HL-60 (cell line): ENCODE measurements around the gene WDFY1.

ENCODE experiments used
- DNase-seq, 2 experiments: peaks; one replicate each; pipeline ENCODE4 v3.0.0-alpha.2; 2010 to 2020; ENCODE audit warnings: low read depth in 1 of 2, low spot score in 1 of 2
- H3K27ac ChIP-seq: fragments of 250-450 bp; sonication (Bioruptor Pico); replicated peaks from 2 replicates; pipeline ENCODE4 v1.5.1; 2020; ENCODE audit warnings: mild to moderate bottlenecking, moderate library complexity
- H3K27me3 ChIP-seq: fragments of 250-450 bp; sonication (Bioruptor Pico); 2 replicates; pipeline ENCODE4 v1.5.1; 2021; ENCODE audit warnings: mild to moderate bottlenecking, moderate library complexity; ENCODE audit not compliant: insufficient read depth, poor library complexity, severe bottlenecking
- H3K4me3 ChIP-seq: replicated peaks from 2 replicates; pipeline ENCODE4 v1.5.1; 2011; ENCODE audit warnings: mild to moderate bottlenecking, control low read depth, low read length; ENCODE audit not compliant: insufficient read depth
- GABPA ChIP-seq: IDR thresholded peaks from 2 replicates; pipeline ENCODE4 v1.6.1; 2012; ENCODE audit warnings: low read depth
- POLR2AphosphoS5 ChIP-seq: IDR thresholded peaks from 2 replicates; pipeline ENCODE4 v1.6.1; 2012; ENCODE audit warnings: low read depth
- SPI1 ChIP-seq: IDR thresholded peaks from 2 replicates; pipeline ENCODE4 v1.6.1; 2012; ENCODE audit warnings: low read depth, mild to moderate bottlenecking, borderline replicate concordance
- TF ChIP-seq, protein P1 (sequence below): IDR thresholded peaks from 2 replicates; pipeline ENCODE4 v1.6.1; 2012; ENCODE audit warnings: low read depth; ENCODE audit not compliant: insufficient replicate concordance
- TF ChIP-seq, protein P2 (sequence below): IDR thresholded peaks from one replicate; pipeline ENCODE4 v1.5.1; 2011; ENCODE audit warnings: low read length, control low read depth, inconsistent platforms; ENCODE audit not compliant: insufficient read depth

The WDFY1 gene

DNA sequence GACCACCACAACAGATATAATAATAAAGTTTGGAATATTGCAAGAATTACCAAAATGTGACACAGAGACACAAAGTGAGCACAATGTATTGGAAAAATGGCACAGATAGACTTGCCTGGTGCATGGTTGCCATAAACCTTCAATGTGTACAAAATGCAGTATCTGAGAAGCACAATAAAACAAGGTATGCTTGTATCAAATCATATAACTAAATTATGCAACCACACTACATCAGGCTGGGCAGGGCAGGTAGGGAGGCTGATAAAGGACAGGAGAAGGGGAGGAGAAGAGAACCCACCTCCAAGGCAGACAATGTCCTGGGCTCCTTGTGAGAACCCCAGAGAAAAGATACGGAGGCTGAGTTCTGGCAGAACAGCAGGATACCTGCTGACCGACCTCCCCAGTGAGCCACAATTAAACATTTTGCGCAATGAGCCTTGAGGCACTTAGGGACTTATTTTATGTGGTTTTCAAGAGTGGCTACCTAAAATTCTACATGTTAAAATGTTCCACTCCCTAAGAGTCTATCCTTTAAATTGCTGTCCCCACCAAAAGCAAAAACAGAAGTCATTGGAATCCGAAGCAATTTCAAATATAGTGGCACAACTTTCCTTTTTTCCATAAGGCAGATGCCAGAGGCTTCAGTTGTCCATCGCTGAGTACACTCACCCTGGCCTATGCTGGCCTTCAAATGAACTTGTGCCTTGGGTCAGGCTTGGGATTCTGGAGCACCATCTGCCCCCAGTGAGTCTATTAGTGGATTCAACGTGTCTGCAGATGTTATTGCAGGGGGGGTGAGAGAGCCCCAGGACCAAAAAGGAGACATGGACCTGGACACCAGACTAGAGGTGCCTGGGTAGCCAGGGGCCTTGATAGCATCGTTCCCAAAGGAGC lies 16.8 kb downstream of the WDFY1 start:
- Histone ChIP-seq H3K27ac (no peak overlapping the region), H3K4me3 (no peak overlapping the region)
- TF ChIP-seq SPI1 (no peak), POLR2AphosphoS5 (no peak), GABPA (no peak)
- TF ChIP-seq, protein P1, sequence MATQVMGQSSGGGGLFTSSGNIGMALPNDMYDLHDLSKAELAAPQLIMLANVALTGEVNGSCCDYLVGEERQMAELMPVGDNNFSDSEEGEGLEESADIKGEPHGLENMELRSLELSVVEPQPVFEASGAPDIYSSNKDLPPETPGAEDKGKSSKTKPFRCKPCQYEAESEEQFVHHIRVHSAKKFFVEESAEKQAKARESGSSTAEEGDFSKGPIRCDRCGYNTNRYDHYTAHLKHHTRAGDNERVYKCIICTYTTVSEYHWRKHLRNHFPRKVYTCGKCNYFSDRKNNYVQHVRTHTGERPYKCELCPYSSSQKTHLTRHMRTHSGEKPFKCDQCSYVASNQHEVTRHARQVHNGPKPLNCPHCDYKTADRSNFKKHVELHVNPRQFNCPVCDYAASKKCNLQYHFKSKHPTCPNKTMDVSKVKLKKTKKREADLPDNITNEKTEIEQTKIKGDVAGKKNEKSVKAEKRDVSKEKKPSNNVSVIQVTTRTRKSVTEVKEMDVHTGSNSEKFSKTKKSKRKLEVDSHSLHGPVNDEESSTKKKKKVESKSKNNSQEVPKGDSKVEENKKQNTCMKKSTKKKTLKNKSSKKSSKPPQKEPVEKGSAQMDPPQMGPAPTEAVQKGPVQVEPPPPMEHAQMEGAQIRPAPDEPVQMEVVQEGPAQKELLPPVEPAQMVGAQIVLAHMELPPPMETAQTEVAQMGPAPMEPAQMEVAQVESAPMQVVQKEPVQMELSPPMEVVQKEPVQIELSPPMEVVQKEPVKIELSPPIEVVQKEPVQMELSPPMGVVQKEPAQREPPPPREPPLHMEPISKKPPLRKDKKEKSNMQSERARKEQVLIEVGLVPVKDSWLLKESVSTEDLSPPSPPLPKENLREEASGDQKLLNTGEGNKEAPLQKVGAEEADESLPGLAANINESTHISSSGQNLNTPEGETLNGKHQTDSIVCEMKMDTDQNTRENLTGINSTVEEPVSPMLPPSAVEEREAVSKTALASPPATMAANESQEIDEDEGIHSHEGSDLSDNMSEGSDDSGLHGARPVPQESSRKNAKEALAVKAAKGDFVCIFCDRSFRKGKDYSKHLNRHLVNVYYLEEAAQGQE = no peak
- TF ChIP-seq, protein P2, sequence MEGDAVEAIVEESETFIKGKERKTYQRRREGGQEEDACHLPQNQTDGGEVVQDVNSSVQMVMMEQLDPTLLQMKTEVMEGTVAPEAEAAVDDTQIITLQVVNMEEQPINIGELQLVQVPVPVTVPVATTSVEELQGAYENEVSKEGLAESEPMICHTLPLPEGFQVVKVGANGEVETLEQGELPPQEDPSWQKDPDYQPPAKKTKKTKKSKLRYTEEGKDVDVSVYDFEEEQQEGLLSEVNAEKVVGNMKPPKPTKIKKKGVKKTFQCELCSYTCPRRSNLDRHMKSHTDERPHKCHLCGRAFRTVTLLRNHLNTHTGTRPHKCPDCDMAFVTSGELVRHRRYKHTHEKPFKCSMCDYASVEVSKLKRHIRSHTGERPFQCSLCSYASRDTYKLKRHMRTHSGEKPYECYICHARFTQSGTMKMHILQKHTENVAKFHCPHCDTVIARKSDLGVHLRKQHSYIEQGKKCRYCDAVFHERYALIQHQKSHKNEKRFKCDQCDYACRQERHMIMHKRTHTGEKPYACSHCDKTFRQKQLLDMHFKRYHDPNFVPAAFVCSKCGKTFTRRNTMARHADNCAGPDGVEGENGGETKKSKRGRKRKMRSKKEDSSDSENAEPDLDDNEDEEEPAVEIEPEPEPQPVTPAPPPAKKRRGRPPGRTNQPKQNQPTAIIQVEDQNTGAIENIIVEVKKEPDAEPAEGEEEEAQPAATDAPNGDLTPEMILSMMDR = no peak

DNA sequence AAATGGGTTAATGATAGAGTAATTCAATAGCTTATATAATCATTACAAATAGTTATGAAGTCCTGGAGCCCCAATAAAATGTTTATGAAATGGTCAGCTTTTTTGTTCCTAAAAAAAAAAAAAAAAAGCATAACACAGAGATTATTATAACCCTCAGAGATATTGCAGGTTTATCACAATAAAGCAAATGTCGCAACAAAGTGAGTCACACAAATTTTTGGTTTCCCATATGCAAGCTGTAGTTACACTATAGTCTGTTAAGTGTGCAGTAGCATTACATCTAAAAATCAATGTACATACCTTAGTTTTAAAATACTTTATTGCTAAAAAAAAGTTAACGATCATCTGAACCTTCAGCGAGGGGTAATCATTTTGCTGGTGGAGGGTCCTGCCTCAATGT lies 20.0 kb downstream of the WDFY1 start:
- DNase-seq = no peak
- H3K27me3 ChIP-seq = no peaks in the 10 kb centered on the region
- no peak overlapping the region for H3K4me3 ChIP-seq
- TF ChIP-seq POLR2AphosphoS5 (no peak), GABPA (no peak), SPI1 (no peak)
- TF ChIP-seq, protein P2 = no peak
- TF ChIP-seq, protein P1 = no peak
- no peak overlapping the region for H3K27ac ChIP-seq

More for the DNA sequence above, 16.8 kb downstream of the WDFY1 start:
- no peak for DNase-seq
- H3K27me3 ChIP-seq = no peaks in the 10 kb centered on the region

DNA sequence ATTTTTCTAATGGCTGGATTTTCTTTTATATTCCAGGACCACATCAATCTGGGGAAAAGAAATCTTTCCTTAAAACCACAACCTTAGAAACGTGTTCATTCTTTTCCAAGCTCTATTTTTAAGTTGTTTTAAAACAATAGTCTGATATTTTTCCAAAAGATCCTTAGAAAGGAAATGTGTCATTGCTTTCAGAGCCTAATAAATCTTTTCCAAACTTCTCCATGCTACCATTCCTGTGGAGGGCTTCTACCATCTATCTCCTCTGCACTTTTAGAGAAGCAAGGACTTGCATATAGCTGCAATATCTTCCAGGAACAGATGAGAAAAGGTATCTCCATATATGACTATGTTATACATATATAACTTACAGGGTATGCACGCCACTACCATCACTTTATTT lies 21.2 kb downstream of the WDFY1 start:
- no peak overlapping the region for H3K27ac ChIP-seq
- no peak overlapping the region for H3K4me3 ChIP-seq
- H3K27me3 ChIP-seq = no peaks in the 10 kb centered on the region
- TF ChIP-seq GABPA (no peak), SPI1 (no peak), POLR2AphosphoS5 (no peak)
- TF ChIP-seq, protein P2 = no peak
- TF ChIP-seq, protein P1 = no peak
- DNase-seq = no peak
